Measurements from ENCODE around the gene ZNRF1. TPM values are rescaled to one million over a fixed set of nuclear protein-coding genes. Genes with fewer than 3 reads are reported as not detected.
A peak's percentile ranks its signal among the peaks of the same experiment; 100 is the strongest.

The ZNRF1 gene
- total RNA-seq, 2 donors from 2014 or later, result 58.2 to 88.4 TPM

DNA sequence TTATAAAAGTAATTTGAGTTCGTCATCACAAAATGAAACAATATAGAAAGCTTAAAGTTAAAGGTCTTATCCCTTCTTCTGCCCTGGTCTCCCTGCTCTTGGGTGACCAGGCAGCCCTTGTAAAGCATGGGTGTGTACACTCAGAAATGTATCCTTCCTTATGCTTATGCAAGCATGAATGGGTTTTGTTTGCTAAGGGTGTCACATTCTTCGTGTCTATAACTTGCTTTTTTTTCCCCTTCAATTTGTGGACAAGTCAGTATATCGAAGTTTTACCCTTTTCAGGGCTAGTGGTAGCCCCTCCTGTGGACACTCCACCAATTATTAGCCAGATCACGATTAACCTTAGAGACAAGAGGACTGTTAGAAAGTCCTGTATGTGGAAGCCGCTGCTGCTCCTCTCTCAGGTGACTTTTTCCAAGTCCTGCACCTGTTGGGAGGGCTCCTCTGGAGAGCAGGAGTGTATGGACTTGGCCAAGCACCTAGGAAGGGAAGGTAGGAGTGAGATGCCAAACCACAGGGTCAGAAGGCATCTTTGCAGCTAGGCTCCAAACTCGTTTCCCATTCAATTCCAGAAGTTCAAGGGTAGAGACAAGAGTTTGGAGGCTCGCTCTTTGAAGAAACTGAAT, 66.8 kb downstream of the ZNRF1 start:
- Mint-ChIP-seq H3K27ac (no peak overlapping the region), H3K27me3 (no peaks in the 10 kb centered on the region), H3K4me1 (peaks cover 45% of the 10 kb centered on the region), H3K9me3 (no peaks in the 10 kb centered on the region), H3K4me3 (peak overlapping the region; percentile 76), H3K36me3 (ENCODE audit: low read depth) (no peaks in the 10 kb centered on the region)
- ATAC-seq (replicated peaks), result no peak

DNA sequence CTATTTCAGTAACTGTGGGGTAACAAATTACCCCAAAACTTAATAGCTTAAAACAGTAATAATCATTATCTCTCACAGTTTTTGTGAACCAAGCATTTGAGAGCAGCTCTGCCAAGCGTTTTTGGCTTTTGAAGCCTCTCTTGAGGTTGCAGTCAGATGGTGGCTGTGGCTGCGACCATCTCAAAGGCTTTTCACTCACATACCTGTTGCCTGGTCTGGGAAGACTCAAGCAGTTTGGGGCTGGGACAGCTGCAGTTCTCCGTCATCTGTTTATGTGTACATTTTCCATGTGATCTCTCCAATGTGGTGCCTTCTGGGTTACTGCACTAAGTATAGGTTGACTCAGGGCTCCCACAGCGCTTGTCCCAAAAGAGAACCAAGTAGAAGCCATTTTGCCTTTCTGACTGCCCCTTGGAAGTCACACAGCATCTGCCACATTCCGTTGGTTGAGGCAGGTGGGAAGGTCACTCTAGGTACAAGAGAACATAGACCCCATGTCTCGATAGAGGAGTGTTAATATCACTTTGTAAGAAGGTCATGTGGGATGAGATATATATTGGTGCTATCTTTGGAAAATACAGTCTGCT, 68.1 kb downstream of the ZNRF1 start:
- Mint-ChIP-seq H3K9me3 (no peaks in the 10 kb centered on the region), H3K4me3 (no peak overlapping the region), H3K4me1 (peaks cover 42% of the 10 kb centered on the region), H3K36me3 (ENCODE audit: low read depth) (no peaks in the 10 kb centered on the region), H3K27me3 (no peaks in the 10 kb centered on the region), H3K27ac (no peak overlapping the region)
- ATAC-seq (replicated peaks), result no peak

DNA sequence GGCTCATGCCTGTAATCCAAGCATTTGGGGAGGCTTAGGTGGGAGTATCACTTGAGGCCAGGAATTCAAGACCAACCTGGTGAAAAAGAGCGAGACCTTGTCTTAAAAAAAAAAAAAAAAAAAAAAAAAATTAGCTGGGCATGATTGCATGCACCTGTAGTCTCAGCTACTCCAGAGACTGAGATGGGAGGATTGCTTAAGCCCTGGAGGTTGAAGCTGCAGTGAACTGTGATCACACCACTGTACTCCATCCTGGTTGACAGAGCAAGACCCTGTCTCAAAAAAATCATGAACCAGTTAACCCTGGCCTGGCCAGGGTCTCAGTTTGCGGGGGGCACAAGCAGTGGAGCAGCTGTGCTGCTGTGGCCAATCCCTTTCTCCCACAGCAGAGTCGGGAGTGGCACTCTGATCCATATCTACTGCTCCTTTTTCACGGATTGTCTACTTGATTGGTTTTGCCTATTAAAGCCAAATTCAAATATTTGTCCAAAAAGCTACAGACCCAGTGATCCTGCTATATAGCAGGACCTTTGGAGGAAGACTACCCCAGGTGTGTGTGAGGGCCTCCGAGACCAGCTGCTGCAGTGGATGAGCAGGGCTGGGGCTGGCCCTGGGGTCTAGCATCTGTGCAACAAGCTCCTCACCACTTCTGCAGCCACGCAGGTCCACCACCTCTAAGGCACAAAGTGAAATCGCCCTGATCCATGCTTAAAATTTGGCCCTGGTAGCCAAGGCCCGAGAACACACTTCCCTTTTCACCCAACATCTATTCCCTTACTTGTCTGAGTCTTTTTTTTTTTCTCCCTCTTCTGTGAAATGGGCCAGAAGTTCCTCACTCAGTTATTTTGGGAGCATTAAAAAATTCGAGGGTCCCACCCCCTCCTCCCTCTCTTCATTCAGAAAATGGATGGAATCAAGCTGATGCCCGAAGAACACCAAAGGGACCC, 69.5 kb downstream of the ZNRF1 start:
- no peak overlapping the region for H3K4me3 Mint-ChIP-seq
- H3K27ac Mint-ChIP-seq, result no peak overlapping the region
- no peaks in the 10 kb centered on the region for H3K27me3 Mint-ChIP-seq
- ATAC-seq (replicated peaks), result no peak
- no peaks in the 10 kb centered on the region for H3K9me3 Mint-ChIP-seq
- H3K4me1 Mint-ChIP-seq, result peaks cover 41% of the 10 kb centered on the region
- no peaks in the 10 kb centered on the region for H3K36me3 Mint-ChIP-seq (ENCODE audit: low read depth)

DNA sequence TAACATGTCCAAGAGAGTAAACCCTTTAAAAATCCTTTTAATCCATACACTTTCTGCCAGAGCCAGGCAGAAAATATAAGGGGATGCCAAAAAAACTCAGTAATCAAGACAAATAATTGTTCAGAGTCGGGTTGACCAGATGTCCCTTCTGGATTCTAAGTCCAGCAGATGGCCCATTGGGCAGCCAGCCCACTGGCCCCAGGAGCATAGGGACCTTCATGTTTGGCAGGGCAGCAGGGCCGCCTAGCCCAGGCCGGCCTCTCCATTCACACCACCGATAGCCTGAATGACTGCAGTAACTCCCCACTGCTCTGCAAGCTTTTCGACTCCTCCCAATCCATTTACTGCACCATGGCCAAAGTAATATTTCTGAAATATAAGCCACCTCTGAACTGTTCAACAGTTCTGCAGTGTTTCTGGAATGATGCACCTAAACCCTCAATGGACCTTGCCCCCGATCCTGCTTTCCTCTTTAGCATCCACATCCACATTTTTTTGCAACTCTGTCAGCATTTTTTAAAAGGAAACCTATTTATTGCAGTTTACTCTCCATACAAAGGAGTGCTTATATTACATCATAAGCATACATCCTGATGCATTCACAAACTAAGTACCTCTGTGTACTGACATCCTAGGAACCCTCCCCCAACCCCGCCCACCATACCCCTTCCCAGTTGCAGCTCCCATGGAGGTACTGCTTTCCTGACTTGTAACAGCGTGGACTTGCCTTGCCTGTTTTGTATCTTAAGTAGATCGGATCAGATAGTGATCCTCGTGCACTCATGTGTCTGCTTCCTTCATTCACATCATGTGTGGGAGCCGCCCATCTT, 71.4 kb downstream of the ZNRF1 start:
- Mint-ChIP-seq H3K27ac (peak overlapping the region; percentile 34), H3K4me3 (no peak overlapping the region), H3K36me3 (ENCODE audit: low read depth) (no peaks in the 10 kb centered on the region), H3K27me3 (no peaks in the 10 kb centered on the region), H3K9me3 (no peaks in the 10 kb centered on the region), H3K4me1 (peaks cover 39% of the 10 kb centered on the region)
- no peak for ATAC-seq (replicated peaks)

DNA sequence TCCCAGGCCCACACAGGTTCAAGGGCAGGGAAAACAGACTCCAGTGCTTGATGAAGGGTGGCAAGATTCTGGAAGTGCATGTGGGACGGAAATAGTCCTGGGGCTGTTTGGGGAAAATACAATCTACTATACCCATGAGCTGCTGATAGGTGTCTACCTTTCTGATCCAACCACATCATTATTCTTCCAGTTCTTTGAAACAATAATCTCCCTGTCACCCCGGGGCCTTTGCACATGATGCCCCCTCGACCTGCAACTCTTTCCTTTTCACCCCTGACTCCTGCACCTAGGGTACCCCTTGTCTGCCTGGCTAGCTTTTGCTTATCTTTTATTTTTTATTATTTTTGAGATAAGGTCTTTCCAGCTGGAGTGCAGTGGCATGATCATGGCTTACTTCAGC, 72.8 kb downstream of the ZNRF1 start:
- H3K4me1 Mint-ChIP-seq, result peaks cover 46% of the 10 kb centered on the region
- H3K27me3 Mint-ChIP-seq, result no peaks in the 10 kb centered on the region
- no peaks in the 10 kb centered on the region for H3K9me3 Mint-ChIP-seq
- no peak overlapping the region for H3K4me3 Mint-ChIP-seq
- ATAC-seq (replicated peaks), result no peak
- H3K27ac Mint-ChIP-seq, result peak overlapping the region; percentile 68
- peaks cover 4% of the 10 kb centered on the region for H3K36me3 Mint-ChIP-seq (ENCODE audit: low read depth)

DNA sequence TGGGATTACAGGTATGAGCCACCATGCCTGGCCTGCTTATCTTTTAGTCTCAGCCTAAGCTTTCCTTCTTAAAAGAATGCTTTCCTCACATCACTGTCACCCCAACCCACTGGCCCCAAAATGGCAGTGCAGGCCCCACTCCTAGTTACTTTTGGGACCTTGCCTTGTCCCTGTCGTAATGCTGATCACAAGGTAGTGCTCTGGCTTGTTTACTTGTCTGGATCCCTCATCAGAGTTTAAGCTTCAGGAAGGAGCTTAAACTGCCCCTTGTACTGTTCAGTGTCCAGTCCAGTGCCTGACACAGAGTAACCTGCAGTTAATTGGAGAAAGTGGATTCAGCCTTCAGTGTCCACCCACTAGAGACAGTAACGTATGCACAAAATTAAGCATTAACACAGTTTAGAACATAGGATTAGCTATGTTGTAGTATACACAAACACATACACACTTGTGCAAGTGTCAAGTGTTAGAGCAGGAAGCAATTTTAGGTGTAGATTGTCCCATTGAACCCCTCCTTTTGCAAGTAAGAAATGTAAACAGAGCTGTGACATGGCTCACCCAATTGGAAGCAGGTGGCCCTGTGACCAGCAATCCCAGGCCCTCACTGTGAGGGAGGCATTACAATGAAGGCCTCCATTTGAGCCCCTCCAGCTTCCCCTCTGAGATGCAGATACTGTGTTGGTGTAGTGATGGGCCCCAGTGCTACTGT, 73.6 kb downstream of the ZNRF1 start:
- Mint-ChIP-seq H3K4me3 (no peak overlapping the region), H3K27me3 (no peaks in the 10 kb centered on the region), H3K4me1 (peaks cover 43% of the 10 kb centered on the region), H3K9me3 (no peaks in the 10 kb centered on the region), H3K36me3 (ENCODE audit: low read depth) (peaks cover 4% of the 10 kb centered on the region), H3K27ac (peak overlapping the region; percentile 68)
- ATAC-seq (replicated peaks), result no peak

DNA sequence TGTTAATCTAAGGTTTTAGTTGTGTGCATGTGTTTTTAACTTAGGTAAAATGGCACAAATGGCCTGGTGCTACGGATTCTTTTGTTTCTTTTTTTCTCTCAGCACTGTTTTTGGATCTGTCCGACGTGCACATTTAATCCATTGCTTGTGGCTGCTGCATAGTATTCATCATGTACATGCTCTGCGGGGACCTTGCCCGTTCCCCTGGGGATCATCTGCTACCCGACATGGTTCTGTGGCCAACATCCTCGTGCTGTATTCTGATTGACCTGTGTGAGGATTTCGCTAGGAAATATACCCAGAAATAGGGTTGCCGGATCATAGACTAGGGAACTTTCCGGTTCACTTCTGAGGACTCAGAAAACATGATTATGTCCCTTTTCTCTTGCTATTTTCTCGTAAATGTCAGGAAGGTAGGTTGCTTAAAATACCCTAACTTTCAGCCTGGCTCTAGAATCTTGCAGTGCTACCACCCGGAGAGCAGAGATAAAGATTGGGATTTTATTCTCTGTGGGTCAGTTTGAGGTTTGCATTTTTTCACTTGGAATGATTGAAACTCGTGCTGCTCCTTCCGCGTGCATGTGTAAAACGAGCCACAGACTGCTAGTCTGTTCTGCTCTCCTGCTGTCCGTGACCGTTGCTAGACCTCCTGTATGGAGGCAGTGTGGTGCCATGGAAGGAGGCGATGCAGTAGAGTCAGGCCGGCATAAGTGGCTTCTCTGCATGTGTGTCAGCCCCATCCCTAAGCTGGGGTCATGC, 74.9 kb downstream of the ZNRF1 start:
- peaks cover 3% of the 10 kb centered on the region for H3K9me3 Mint-ChIP-seq
- H3K27me3 Mint-ChIP-seq, result no peaks in the 10 kb centered on the region
- peaks cover 50% of the 10 kb centered on the region for H3K4me1 Mint-ChIP-seq
- H3K27ac Mint-ChIP-seq, result peak overlapping the region; percentile 63
- no peak for ATAC-seq (replicated peaks)
- peak overlapping the region; percentile 53 for H3K4me3 Mint-ChIP-seq
- H3K36me3 Mint-ChIP-seq (ENCODE audit: low read depth), result peaks cover 4% of the 10 kb centered on the region

DNA sequence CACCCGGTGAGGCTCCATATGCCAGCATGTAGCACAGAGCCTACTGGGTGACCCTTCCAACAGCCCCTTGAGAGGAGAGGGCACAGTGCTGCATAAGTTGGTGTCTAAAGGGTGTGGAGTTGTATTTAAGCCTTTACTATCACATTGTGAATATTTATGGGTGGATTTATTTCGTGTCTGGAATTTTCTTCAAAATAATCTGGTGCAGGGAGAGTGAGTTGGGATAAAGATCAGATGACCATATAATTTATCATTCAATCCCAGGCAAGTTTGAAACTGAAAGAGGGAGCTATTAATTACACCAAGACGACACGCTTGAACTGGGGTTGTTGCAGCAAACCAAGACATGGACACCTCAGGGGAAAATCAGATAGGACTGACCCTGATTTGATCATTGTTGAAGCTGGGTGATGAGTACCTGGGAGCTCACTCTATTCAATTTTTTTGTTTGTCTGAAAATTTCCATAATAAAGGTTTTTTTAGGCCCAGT, 75.5 kb downstream of the ZNRF1 start:
- H3K9me3 Mint-ChIP-seq, result peaks cover 3% of the 10 kb centered on the region
- H3K27ac Mint-ChIP-seq, result peak overlapping the region; percentile 63
- H3K4me1 Mint-ChIP-seq, result peaks cover 52% of the 10 kb centered on the region
- no peaks in the 10 kb centered on the region for H3K27me3 Mint-ChIP-seq
- H3K4me3 Mint-ChIP-seq, result peak overlapping the region; percentile 53
- H3K36me3 Mint-ChIP-seq (ENCODE audit: low read depth), result peaks cover 4% of the 10 kb centered on the region
- ATAC-seq (replicated peaks), result no peak

DNA sequence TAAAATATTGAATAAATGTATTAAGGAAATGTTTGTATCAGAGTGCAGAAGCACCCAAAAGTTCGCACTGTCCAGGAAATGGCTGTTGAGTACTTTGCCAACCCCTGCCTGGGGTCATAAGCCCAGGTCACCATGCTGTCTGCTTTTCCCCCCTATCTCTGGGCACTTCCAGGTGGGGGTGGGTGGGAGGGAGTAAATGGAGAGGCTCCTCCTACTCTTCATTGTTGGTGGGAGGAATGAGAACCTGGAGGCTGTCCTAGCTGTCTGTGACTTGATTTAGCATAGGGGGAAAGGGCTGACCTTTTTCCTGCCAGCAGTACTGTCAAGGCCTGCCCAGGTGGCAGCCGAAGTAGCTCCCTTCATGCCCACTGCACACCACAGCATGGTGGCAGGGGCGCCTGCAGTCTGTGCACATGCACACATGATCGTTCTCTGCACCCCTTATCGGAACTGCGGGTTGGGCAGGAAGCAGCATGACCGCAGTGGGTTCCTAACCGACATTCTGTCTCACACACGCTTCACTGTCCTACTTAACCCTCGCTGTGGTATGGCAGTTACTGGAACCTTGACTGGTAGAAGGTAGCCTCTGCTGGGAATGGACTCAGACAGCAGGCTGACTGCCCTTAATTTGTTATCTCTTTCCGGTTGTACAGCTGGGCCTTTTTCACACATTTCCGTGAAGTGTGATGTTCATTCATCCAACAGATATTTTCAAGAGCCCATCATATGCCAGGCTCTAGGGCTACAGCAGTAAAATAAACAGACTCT, 76.3 kb downstream of the ZNRF1 start:
- Mint-ChIP-seq H3K4me1 (peaks cover 51% of the 10 kb centered on the region), H3K4me3 (peak overlapping the region; percentile 87), H3K36me3 (ENCODE audit: low read depth) (peaks cover 4% of the 10 kb centered on the region), H3K27ac (peak overlapping the region; percentile 93), H3K27me3 (no peaks in the 10 kb centered on the region), H3K9me3 (peaks cover 3% of the 10 kb centered on the region)
- peak; percentile 97 for ATAC-seq (replicated peaks)

DNA sequence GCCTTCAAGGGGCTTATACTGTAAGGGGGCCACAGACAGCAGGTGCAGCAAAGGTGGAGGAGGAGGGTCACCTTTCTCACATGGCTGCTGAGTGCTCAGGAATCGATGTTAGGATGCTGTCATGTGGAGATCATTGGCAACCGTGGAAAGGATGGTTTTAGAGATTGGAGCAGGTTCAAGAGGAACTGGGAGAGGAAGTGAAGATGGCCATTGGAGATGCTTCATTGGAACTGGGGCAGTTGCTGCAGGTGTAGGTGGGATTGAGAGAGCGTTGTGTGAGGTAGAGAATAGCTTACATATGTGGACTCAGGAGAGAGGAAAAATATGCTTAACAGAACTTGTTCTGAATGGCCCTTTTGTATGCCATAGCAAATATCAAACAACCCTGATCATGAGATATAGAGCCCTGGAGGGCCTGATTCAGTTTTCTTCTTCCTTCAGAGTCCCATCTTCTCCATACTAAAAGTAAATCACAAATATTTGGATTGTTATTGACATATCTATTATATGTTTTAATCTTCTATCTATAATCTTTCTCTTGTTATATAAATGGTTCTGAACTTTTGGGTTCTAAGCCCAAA, 77.0 kb downstream of the ZNRF1 start:
- ATAC-seq (replicated peaks), result no peak
- Mint-ChIP-seq H3K4me1 (peaks cover 45% of the 10 kb centered on the region), H3K27ac (peak overlapping the region; percentile 93), H3K4me3 (peak overlapping the region; percentile 87), H3K36me3 (ENCODE audit: low read depth) (peaks cover 4% of the 10 kb centered on the region), H3K27me3 (no peaks in the 10 kb centered on the region), H3K9me3 (peaks cover 3% of the 10 kb centered on the region)

DNA sequence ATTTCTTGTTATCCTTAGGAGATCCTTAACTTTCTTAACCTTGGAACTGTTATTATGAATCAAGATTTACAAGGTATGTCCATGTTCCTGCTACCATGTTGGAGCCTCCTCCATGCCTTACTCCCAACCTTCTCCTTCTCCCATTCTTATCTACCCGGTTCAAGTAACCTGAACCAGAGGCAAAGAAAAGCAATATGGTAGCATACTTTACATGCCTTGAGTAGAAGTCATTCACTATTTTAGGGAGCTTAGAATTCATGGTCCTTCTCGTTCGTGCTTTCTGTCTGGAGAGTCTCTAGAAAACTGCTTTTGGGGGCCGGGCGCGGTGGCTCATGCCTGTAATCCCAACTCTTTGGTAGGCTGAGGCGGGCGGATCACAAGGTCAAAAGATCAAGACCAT, 80.1 kb downstream of the ZNRF1 start:
- ATAC-seq (replicated peaks), result no peak
- Mint-ChIP-seq H3K9me3 (peaks cover 3% of the 10 kb centered on the region), H3K4me3 (no peak overlapping the region), H3K36me3 (ENCODE audit: low read depth) (peaks cover 4% of the 10 kb centered on the region), H3K27me3 (no peaks in the 10 kb centered on the region), H3K27ac (peak overlapping the region; percentile 56), H3K4me1 (peaks cover 54% of the 10 kb centered on the region)

DNA sequence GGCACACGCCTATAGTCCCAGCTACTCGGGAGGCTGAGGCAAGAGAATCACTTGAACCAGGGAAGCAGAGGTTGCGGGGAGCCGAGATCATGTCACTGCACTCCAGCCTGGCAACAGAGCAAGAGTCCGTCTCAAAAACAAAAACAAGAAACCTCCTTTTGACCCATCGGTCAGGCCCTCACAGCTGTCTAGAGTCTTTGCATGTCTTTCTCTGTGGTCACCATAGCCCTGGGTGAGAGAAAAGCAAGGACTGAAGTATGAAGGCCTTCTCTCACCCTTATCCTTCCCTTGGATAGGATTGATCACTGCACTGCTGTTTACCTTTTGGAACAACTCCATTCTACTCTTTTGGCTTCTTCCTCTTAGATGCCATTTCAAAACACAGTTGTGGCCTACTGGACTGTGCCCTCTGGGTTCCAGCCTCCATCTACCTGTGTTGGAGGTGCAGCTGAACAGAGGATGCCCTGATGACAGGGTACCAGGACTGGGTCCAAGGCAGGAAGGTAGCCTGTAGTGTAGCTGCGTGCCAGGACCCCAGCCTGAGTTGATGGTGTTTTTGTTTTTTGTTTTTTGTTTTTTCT, 80.6 kb downstream of the ZNRF1 start:
- H3K4me1 Mint-ChIP-seq, result peaks cover 52% of the 10 kb centered on the region
- H3K9me3 Mint-ChIP-seq, result peaks cover 3% of the 10 kb centered on the region
- peak overlapping the region; percentile 56 for H3K27ac Mint-ChIP-seq
- H3K27me3 Mint-ChIP-seq, result no peaks in the 10 kb centered on the region
- ATAC-seq (replicated peaks), result no peak
- no peak overlapping the region for H3K4me3 Mint-ChIP-seq
- peaks cover 9% of the 10 kb centered on the region for H3K36me3 Mint-ChIP-seq (ENCODE audit: low read depth)

Measured in activated T-helper 17 cell treated with anti-CD3 and anti-CD28 coated beads, Interleukin-2, amount 50 U/mL, for 72 hours (primary cell).